Psoas muscle (tissue), 8 donors: ENCODE measurements around the gene GPR183. TPM values are rescaled to one million over a fixed set of nuclear protein-coding genes. Genes with fewer than 3 reads are reported as not detected.

Experiments used
- ATAC-seq, 4 donors: fragments of 200-7000 bp; cut with Tn5 transposase; one replicate each; pipeline ENCODE4 v1.9.1; 2020; ENCODE audit warnings: moderate library complexity in 3 of 4, mild to moderate bottlenecking in 2 of 4
- DNase-seq, 2 donors: peaks; one replicate each; pipeline ENCODE4 v3.0.0-alpha.2; 2020
- H3K27ac ChIP-seq: fragments of 200-600 bp; one replicate; pipeline ENCODE4 v1.8.0; 2022
- H3K27me3 ChIP-seq, 3 donors: fragments of 200-600 bp in 1 of 3; one replicate each; pipeline versions ENCODE4 v1.6.1 to v1.8.0; 2013 to 2022; ENCODE audit warnings: low read length in 2 of 3, mild to moderate bottlenecking in 2 of 3, moderate library complexity in 1 of 3; ENCODE audit not compliant: insufficient read depth in 3 of 3
- H3K36me3 ChIP-seq, 2 donors: fragments of 200-600 bp in 1 of 2; one replicate each; pipeline versions ENCODE4 v1.6.1 to v1.8.0; 2013 to 2022; ENCODE audit warnings: low read depth in 1 of 2, mild to moderate bottlenecking in 1 of 2, moderate library complexity in 1 of 2; ENCODE audit not compliant: insufficient read depth in 1 of 2
- H3K4me1 ChIP-seq: fragments of 200-600 bp; one replicate; pipeline ENCODE4 v1.8.0; 2022
- H3K4me3 ChIP-seq: fragments of 200-600 bp; one replicate; pipeline ENCODE4 v1.8.0; 2022; ENCODE audit warnings: mild to moderate bottlenecking
- H3K9me3 ChIP-seq: fragments of 200-600 bp; one replicate; pipeline ENCODE4 v1.8.0; 2022
- CTCF ChIP-seq: fragments of 200-600 bp; IDR thresholded peaks from one replicate; pipeline ENCODE4 v1.8.0; 2022; ENCODE audit warnings: antibody characterized with exemption
- WGBS, 3 donors: extraction: QIAGEN DNeasy Blood & Tissue Kit; methylation state at CpG; one replicate each; pipeline versions ENCODE4 v1.1.6 to v1.1.7; 2013; 5-methylcytosine and 5-hydroxymethylcytosine counted together
- intact Hi-C, 2 donors: fragments of 100-400 bp; cut with DNase I; formaldehyde crosslinking; loops; one replicate each; pipeline versions ENCODE4 v1.11.0 to v1.14.2; 2022
- polyA plus RNA-seq, 3 donors: library from polyadenylated mRNA; stranded (reverse); fragments of 200-250 nt; gene quantifications; one replicate each; pipeline ENCODE4 v1.2.3, GENCODE V29; 2013
- total RNA-seq, 4 donors: library from RNA; stranded (reverse); fragmentation: NEBNext Ultra II Directional in 2 of 4; extraction: Animal tissue kit (Norgen Biotek cat#: 25700) in 2 of 4; gene quantifications; one replicate each; pipeline versions ENCODE4 v1.2.1 to v1.2.4, GENCODE V29; 2021 to 2023
- donor health status: healthy with polysubstance abuse.
- donor health status: DM: no; HTN: no; CAD: no; lungs with moderate emphysema.
- donor health status: Bipolar disorder and iron deficiency.
- donor health status: healthy.
- donor health status: DM: yes; HTN: yes; CAD: no.
- donor health status: DM: no; HTN: no; CAD: no.
- donor health status: DM: no; HTN: no; CAD: no.
- donor health status: DM: yes; HTN: yes; CAD: no.

Gene GPR183
- total and polyA plus RNA-seq, 7 donors: 0.67 to 1.4 (median 0.80) TPM

GRCh38 chr13:99288089-99288488, 19.1 kb downstream of the GPR183 start:
- TF ChIP-seq CTCF: no peak
- no peaks in the 10 kb centered on the region for H3K27me3 ChIP-seq
- no peak overlapping the region for H3K4me3 ChIP-seq
- H3K4me1 ChIP-seq: peaks cover 25% of the 10 kb centered on the region
- 31 to 71% (median 42%) methylated on average over 2 of the region's 2 CpGs for WGBS, 3 donors
- no peaks in the 10 kb centered on the region for H3K36me3 ChIP-seq
- intact Hi-C loops: no loop called here
- DNase-seq: no peak
- H3K27ac ChIP-seq: no peak overlapping the region
- H3K9me3 ChIP-seq: no peaks in the 10 kb centered on the region
- no peak for ATAC-seq

- intact Hi-C loops: no loop called here
- H3K9me3 ChIP-seq: no peaks in the 10 kb centered on the region
- 30 to 64% (median 33%) methylated on average over 4 of the region's 4 CpGs for WGBS, 3 donors
- no peak overlapping the region for H3K4me3 ChIP-seq
- H3K27me3 ChIP-seq: no peaks in the 10 kb centered on the region
- no peaks in the 10 kb centered on the region for H3K36me3 ChIP-seq
- DNase-seq (peak in 1 of 2 donors; percentile 52), ATAC-seq (peak in 1 of 4 donors; percentile 50)
- no peak overlapping the region for H3K27ac ChIP-seq
- peaks cover 31% of the 10 kb centered on the region for H3K4me1 ChIP-seq
- TF ChIP-seq CTCF: no peak
These were observed 19.6 kb downstream of the GPR183 start for GRCh38 chr13:99287551-99287950.

- H3K36me3 ChIP-seq: no peaks in the 10 kb centered on the region
- peak in 2 of 4 donors; percentile 20 to 49 for ATAC-seq
- peaks cover 44% of the 10 kb centered on the region for H3K4me1 ChIP-seq
- no peaks in the 10 kb centered on the region for H3K9me3 ChIP-seq
- H3K27ac ChIP-seq: peak overlapping the region; percentile 27
- no peak for DNase-seq
- H3K27me3 ChIP-seq: no peaks in the 10 kb centered on the region
- WGBS, 3 donors: 42 to 61% (median 51%) methylated on average over 10 of the region's 10 CpGs
- no peak overlapping the region for H3K4me3 ChIP-seq
- intact Hi-C loops: no loop called here
- TF ChIP-seq CTCF: no peak
These were observed 21.6 kb downstream of the GPR183 start for GRCh38 chr13:99285432-99286182.

GRCh38 chr13:99282264-99283231, 24.7 kb downstream of the GPR183 start:
- intact Hi-C loops: no loop called here
- Histone ChIP-seq H3K36me3 (no peaks in the 10 kb centered on the region), H3K27ac (peak overlapping the region; percentile 67), H3K9me3 (no peaks in the 10 kb centered on the region), H3K4me1 (peaks cover 42% of the 10 kb centered on the region), H3K4me3 (no peak overlapping the region), H3K27me3 (no peaks in the 10 kb centered on the region)
- no peak for TF ChIP-seq CTCF
- ATAC-seq (no peak), DNase-seq (no peak)
- 24 to 52% (median 34%) methylated on average over 1 of the region's 1 CpG for WGBS, 3 donors
